GM21825 (cell line): Measurements from ENCODE around the gene TINAG.
A peak's percentile ranks its signal among the peaks of the same experiment; 100 is the strongest.

ENCODE experiments used
- ATAC-seq: cut with Tn5 transposase; IDR thresholded peaks from one replicate; pipeline ENCODE4 v1.9.1; 2021; ENCODE audit warnings: mild to moderate bottlenecking, moderate library complexity; ENCODE audit not compliant: unreplicated experiment

Gene TINAG

GRCh38 chr6:54419885-54420284 lies 111.6 kb downstream of the TINAG start:
- ATAC-seq, result no peak

- no peak for ATAC-seq
Observed at GRCh38 chr6:54426995-54427394, 118.8 kb downstream of the TINAG start.

DNA sequence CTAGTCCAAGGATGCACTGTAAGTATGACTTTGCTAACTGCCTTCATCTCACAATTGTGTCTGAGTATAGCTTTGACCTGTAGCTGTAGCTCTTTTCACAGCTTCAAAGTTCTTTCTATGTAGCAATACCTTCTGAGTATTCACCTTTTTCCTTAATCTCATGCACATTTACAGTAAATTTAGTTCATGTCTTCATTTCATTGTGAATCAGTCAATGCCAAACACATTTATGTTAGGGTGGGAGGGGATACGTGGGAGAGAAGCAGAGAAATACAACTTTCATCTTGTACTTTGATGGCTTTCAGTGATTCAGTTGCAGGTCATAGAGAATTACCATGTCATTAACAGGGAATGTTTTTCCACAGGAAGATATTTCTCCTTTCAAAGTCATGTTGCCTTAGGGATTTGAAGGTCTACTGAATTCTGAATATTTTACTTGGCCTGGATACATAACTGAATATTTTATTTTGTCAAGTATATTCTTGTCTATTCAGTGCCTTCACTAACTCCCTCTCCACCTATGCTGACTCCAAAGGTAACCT lies 119.2 kb downstream of the TINAG start:
- ATAC-seq, result no peak

GRCh38 chr6:54428431-54428830 lies 120.2 kb downstream of the TINAG start:
- ATAC-seq, result peak; percentile 88

- ATAC-seq, result no peak
Observed at GRCh38 chr6:54431466-54431865, 123.2 kb downstream of the TINAG start.
